GM21825 (cell line): ENCODE results near the gene PITRM1.
A peak's percentile ranks its signal among the peaks of the same experiment; 100 is the strongest.

Source experiments
- ATAC-seq: cut with Tn5 transposase; IDR thresholded peaks from one replicate; pipeline ENCODE4 v1.9.1; 2021; ENCODE audit warnings: mild to moderate bottlenecking, moderate library complexity; ENCODE audit not compliant: unreplicated experiment

Gene PITRM1

DNA sequence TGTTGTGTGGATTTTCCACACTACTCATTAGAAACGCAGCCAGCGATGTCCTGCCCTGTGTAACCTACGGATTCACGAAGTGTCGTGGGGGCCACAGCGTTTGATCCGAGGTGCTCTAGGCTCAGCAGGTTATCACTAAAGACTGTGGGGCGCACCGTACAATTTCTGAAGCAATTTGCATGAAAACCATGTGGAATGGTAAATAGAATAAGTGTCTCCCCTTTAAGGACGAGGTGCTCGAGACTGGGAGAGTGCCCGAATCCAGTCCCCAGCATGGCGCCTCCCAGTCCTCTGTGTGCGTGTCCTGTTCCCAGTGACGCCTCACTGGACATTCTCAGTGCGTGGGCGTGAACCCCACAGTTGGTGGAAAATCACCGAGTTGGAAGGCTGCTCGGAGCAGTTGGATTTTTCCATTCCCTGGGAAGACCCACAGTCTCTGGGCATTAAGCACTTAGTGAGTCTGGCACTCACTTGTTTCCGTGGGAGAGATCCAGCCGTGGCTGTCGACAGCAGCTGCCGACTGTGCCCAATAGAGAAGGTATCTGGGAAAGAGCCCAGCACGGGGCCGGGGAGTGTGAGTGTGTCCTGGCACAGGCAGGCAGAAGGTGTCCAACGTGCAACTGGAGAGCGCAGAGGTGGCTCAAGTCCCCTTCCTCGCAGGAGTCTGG, 68.2 kb downstream of the PITRM1 start:
- no peak for ATAC-seq

DNA sequence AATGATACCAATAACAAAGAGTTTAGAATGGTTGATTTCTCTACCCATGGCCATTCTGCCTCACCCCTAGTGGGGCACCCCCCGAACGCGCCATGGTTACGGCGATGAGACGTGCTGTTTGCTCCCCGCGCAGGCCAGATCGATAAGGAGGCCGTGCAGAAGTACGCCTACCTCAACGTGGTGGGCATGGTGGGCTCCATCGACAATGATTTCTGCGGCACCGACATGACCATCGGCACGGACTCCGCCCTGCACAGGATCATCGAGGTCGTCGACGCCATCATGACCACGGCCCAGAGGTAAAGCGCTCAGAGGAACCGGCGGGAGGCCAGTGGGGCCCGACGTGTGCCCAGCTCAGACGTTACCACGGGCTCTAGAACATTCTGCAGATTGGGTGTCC, 68.9 kb downstream of the PITRM1 start:
- ATAC-seq = no peak

DNA sequence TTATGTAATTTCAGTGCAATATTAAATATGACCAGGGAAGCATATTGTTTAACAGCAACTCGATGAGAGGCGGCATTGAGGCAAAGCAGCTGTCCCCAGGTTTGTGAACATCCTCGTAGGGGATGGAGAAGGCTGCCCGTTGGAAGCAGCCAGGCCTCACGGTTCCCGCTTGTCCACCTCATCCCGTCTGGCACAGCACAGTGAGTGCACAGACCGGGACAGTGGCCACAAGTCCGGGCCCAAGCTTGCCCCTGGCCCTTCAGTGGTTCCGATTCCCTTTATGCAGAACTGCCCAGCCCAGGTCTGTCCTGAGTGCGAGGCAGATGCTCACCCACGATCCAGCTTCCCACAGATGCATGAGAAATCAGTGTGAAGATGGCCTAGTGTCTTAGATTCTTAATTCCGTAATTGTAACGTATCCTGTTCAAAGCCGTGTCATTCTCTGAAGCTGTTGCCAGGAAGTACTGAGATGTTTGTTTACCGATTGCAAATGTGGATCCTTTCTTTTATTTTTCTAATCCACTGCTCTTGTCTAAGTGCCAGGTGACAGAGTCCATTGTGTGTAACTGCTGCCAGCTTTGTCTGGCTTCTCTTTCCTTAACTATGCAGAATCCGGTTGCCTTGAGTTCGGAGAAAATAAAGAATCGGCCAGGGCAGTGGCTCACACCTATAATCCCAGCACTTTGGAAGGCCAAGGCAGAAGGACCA, 69.7 kb downstream of the PITRM1 start:
- no peak for ATAC-seq

DNA sequence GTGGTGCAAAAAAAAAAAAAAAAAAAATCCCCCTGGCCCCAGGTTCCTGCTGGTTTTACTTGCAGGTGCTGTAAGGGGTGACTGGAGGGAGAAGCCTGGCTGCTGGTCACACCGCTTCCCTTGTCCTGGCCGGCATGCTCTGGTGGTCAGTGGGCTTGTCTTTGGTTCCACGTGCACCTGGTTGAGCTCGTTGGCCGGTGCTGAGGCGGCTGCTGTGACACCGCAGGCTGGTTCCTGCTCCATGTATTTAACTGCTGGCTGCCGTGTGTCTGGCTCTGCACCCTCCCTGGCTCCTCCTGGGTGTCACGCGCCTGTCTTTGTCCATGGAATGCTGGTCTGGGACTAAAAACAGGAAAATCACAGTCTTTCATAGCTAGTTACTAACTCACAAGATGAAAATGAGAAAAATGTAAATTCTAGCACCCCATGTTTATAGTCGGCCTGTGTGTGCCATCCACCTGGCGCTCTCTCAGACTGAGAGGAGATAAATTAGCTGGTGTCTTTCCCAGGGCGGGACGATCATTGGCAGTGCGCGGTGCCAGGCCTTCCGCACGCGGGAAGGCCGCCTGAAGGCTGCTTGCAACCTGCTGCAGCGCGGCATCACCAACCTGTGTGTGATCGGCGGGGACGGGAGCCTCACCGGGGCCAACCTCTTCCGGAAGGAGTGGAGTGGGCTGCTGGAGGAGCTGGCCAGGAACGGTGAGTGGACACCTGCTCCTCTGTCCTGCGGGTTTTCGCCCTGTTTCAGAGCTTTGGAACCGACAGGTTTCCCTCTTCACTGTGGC, 71.5 kb downstream of the PITRM1 start:
- ATAC-seq = no peak

DNA sequence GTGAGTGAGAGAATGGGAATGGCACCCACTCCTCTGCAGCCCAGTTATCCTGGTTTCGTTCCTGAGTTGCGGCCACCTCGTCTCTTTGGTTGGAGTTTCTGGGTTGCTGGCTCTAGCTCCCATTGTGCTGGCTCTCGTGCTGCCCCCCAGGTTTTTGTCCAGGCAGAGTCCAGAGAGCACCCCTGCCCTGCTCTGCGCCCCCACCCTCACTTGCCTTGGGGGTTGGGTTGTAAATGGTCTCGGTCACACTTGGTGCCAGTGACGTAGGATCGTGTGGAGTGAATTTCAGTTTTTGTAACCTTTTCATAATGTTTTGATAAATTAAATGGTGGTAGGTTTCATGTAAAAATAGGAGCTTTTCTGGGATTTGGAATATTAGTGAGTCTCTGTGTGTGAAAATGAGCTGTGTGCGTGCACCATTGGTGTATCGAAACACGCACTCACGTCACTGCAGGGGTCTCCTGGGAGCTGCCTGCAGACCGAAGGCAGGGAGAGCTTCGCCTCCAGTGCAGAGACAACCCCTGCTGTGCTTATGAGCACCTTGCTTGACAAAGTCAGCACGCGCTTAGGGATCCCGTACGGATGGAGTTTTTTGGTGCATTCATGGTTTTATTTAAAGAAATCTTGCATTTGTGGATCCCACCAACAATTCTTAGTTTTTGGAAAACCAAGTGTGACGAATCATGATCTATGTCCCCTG, 72.3 kb downstream of the PITRM1 start:
- ATAC-seq = no peak

DNA sequence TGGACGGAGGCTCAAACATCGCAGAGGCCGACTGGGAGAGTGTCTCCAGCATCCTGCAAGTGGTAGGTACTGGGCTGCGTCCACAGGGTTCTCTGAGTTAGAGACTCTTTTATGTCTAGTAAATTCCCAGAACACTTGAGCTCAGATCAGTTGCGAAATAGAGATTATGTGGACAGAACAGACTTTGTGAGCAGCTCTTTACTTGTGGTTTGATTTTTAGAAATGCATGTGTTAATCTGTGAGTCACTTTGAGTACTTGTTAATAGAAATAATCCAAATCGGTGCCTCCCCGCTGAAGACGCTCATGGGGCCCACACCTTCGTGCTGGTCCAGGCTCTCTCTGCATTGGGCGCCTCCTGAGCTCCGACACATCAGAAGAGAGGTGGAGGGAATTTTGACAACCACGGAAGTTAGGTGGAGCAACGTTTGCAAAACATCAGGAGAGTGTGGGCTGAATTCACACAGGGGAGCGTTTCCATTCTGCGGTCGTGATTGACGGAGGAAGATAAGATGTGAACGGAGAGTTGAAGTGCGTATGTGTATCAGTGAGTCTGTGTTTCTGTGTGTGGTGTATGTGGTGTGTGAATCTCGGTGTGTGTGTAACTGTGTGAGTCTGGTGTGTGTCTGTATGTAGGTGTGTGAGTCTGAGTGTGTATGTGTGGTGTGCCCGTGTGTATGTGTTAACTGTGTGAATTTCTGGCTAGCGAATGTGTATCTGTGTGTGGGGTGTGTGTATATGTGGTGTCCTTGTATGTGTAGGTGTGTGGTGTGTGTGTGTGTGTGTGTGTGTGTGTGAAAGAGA, 73.1 kb downstream of the PITRM1 start:
- ATAC-seq = no peak

DNA sequence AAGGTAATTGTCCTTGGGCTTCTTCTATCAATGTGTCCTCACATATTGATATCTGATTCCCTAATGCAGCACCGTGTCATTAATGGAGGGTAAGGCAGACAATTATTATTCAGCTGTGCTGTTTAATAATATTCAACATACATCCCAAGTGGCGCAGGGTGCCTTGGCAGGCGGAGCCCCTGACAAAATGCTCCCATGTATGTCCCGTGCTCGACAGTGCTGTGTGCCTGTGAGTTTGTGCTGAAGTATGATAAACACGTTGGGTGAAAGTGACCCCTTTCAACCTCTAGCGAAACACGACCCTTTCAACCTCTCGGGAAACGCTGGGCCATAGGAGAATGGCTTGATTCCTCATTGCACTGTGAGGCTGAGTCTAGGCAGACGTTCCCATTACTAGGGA, 73.9 kb downstream of the PITRM1 start:
- ATAC-seq = no peak

DNA sequence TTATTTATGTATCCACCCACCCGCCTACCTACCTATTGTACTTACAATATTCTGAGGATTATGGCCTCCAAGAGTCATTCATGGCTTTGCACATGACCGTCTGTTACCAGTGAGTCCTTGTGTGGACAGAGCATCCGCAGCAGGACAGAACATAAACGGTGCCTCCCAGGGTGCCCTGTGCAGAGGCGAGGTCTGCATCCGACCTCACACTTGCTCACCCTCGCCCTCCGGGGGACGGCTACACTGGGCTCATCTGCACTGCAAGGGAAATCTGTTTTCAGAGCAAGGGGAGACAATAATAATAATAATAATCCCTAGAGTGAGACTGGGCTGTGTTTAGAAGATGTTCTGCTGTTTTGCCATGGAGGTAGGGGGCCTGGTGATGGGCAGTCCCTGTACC, 75.4 kb downstream of the PITRM1 start:
- ATAC-seq = no peak

DNA sequence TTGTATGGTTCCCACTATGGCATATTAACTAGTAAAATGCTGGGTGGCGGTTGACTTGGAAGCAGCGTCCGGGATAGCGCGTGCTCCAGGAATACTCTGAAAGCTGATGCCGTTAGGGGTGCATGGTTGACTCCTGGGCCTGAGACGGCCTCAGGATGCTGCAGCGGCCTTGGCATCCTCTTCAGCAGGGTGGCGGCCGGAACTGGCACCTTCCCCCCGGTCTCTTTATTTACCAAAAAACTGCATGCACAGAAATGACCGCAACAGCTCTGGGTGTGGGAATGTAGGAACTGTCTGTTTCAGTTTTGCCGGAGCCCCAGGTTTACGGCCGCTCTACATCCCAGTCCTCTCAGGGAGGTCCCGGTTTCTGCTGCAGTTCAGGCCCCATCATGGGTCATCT, 76.4 kb downstream of the PITRM1 start:
- ATAC-seq = no peak

DNA sequence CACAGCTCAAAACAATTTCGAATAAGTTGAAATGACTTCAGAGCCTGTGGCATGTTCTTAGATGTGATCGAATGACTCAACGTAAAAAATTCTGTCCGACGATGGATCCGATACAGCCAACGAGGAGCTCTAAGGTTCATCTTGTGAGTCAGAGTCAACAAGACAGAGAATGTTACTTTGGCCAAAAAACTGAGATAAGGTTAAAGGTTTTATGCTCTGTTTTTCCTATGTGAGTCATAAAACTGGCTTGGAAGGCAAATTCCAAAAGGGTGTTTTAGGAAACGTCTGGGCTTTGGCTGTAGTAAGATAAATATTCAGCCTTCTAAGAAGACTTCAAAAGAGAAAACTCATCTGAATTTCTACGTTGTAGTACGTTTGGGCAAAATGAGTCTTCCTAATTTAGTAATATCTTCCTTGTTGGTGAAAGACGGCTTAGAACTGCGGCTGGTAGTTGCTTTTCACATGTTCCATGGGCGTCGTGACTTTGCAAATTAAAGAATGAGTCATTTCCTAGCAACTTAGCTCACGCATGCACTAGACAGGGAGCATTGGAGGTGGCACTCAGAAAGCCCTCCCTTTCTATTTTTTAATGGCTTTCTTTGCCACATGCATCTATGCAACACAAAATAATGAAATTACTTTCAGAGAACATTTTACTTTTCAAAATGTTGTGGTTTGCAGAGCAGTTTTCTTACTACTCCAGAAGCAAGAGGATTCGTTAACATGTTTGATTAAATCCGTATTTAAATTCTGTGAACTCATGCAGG, 77.0 kb downstream of the PITRM1 start:
- ATAC-seq = peak; percentile 69

DNA sequence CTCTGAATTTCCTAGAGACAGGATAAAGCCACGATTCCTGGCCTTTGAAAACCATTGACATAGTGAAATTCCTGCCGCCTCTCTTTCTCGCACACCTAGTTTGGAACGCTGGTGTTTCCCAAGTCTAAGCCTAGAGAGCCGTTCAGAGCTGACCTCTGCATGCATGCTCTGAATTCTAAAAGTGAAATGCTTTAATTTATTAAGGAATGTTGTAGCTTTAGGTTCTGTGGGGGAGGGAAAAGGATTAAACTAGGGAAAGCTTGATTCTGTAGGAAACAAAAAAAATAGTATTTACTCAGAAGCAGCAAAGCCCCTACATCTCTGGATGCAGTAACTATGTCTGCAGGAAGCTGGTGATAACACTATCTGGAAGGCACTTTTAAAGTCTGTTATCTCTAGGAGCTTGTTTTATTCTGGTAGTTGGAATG, 78.0 kb downstream of the PITRM1 start:
- no peak for ATAC-seq

DNA sequence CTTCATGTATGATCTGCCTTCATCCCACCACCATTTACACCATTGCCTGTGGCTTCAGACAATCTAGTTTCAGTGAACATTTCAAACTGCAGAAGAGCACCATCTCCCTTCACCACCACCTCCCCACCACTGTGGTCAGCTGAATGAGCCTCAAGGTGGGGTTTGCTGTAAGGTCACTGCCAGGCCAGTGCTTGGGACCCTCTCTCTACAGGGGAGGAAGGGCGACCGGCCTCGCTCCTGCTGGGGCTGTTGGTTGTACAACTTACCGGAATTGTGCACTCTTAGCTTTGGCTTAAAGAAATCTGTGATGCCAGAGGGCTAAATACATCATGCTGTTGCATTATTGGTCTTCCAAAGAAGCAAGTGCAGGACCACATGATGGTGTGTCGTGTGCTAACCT, 78.6 kb downstream of the PITRM1 start:
- no peak for ATAC-seq

DNA sequence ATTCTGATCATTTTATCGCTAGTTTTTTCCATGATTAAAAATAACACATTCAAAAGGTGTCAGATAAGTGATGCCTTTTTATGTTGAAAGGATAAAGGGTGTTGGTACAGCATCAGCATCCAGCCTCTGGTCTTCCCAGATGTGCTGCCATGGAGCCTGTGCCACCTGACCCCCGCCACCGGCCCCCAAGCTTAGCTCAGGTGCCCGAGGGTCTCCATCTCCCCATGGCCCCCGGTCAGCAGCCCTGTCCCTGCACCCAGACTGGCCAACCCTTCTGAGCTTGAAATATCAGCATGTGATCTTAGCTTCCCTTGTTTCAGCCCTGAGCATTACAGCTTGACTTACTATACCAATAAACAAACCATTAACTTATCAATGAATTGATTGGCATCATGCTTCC, 80.7 kb downstream of the PITRM1 start:
- ATAC-seq = no peak

DNA sequence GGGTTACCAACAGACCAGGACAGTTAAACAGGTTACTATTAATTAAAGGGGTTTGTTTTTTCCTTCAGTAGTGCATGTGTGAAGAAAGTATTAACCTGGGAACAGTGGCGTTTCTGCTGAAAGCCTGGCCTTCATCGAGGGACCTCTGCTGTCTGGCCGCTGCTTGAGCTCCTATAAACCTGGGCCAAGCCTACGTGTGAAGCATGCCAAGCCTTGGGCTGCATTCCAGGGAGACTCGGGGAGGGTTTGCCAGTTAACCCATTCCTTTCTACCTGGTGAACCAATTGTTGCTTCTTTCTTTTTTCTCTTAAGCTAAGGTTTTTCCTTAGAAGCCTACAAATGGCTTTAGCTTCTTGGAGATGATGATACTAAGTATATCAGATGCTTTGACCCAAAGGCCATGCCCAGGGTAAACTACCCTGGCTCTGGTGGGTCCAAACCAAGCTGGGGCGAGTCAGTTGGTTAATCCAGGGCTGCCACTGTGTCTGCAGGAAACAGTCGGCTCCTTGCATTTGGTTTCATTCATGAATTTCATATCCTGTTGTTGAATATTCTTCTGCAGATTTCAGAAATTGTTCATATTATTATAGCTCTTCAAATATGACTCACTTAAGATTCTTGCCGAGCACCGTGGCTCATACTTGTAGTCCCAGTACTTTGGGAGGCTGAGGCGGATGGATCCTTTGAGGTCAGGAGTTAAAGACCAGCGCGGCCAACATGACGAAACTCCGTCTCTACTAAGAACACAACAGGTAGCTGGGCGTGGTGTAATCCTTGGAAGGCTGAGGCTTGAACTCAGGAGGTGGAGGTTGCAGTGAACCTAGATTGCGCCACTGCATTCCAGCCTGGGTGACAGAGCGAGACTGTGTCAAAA, 81.4 kb downstream of the PITRM1 start:
- no peak for ATAC-seq

DNA sequence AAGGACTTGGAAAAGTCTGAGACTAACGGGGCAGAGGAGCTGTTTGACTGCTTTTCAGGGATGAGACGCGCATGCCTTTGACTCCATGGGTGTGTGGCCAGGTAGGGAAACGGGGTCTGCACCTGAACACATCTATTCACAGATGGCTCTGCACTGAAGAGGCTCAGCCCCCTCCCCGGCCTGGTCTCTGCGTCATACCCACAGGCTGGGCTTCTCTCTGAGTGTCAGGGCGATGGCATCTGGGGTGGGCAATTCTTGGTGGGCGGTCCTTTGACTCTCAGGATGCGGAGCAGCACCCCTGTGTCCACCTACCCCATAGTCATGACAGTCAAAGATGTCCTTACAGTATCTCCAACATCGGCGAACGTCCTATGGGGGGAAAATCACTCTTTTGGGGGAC, 82.2 kb downstream of the PITRM1 start:
- ATAC-seq = no peak
